B cell (primary cell): ENCODE results near the gene RDH5.

Source experiments
- CTCF ChIP-seq: fragments of 200-600 bp; IDR thresholded peaks from one replicate; pipeline ENCODE4 v1.8.0; 2022; ENCODE audit warnings: antibody characterized with exemption, mild to moderate bottlenecking
- EZH2 ChIP-seq: IDR thresholded peaks from 2 replicates; pipeline ENCODE4 v1.6.1; 2012; ENCODE audit warnings: borderline replicate concordance, low read depth, mild to moderate bottlenecking, moderate library complexity, low read length; ENCODE audit not compliant: insufficient read depth, poor library complexity, severe bottlenecking

- TF ChIP-seq CTCF = no peak
- TF ChIP-seq EZH2 = no peak
Measured at GRCh38 chr12:55686366-55687010, 33.7 kb upstream of the RDH5 start.
